Measurements from ENCODE around the gene STK11. TPM values are rescaled to one million over a fixed set of nuclear protein-coding genes. Genes with fewer than 3 reads are reported as not detected.

STK11 gene
- polyA plus RNA-seq, 4 donors = 57.7 to 86.2 (median 66.4) TPM

GRCh38 chr19:1161716-1162115 is 43.9 kb upstream of the STK11 start:
- H3K4me1 ChIP-seq (ENCODE audit: control insufficient read depth in 3 of 3, insufficient read depth in 2 of 3, low read depth in 1 of 3, low read length in 2 of 3) = no peaks in the 10 kb centered on the region
- peak; percentile 29 to 49 for DNase-seq
- no peak for FAIRE-seq
- H3K36me3 ChIP-seq (ENCODE audit: control insufficient read depth in 3 of 3, insufficient read depth in 2 of 3, low read depth in 1 of 3, low read length in 3 of 3) = peaks cover 2 to 59% (median 2%) of the 10 kb centered on the region in 3 donors
- no peak overlapping the region for H3K27ac ChIP-seq (ENCODE audit: low read depth in 1 of 3, low read length in 2 of 3)
- H3K4me3 ChIP-seq (ENCODE audit: low read depth in 1 of 3, low read length in 3 of 3) = no peak overlapping the region
- H3K9me3 ChIP-seq (ENCODE audit: control insufficient read depth in 2 of 2, insufficient read depth in 1 of 2, low read depth in 1 of 2, low read length in 1 of 2) = peaks cover 0 to 3% of the 10 kb centered on the region in 2 donors
- no peaks in the 10 kb centered on the region for H3K27me3 ChIP-seq (ENCODE audit: control insufficient read depth in 3 of 3, insufficient read depth in 3 of 3, low read length in 3 of 3)
- WGBS, 3 donors = 34 to 54% (median 44%) methylated on average over 7 to 18 of the region's 18 CpGs

DNA sequence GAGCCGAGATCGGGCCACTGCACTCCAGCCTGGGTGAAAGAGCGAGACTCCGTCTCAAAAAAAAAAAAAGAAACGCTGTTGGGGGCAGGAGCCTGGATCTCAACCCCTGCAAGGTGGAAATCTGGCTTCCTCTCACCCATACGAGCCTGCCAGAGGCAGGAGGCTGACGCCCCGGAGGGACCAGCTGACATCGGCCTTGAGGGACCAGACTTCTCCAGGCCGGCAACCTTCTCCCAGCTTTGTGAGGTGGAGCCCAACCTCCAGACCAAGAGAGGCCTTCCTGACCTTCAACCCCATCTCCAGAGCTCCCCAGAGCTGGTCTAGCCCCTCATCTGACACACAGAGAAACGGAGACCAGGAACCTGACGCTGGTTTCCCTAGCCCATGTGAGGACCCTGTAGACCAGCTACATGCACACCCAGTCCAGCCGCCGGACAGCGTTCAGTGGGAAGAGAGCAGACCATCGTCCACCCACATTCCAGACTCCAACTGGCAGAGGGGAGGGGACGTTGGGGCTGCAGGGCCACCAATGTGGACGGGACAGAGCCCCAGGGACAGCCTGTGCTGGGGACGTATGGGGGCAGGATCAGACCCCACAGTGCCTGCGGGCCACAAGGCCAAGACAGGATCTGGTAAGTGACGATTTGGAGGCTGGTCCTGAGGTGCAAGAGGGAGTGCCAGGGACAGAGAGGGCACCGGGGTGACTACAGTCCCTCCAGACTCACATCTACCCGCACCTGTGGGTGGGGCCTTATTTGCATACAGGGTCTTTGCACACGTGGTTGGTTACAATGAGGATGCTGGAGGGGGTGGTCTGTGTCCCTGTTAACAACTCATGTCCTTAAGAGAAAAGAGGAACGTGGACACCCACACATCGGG is 42.9 kb upstream of the STK11 start:
- no peak overlapping the region for H3K27ac ChIP-seq (ENCODE audit: low read depth in 1 of 3, low read length in 2 of 3)
- H3K4me1 ChIP-seq (ENCODE audit: control insufficient read depth in 3 of 3, insufficient read depth in 2 of 3, low read depth in 1 of 3, low read length in 2 of 3) = no peaks in the 10 kb centered on the region
- peaks cover 2 to 61% (median 6%) of the 10 kb centered on the region in 3 donors for H3K36me3 ChIP-seq (ENCODE audit: control insufficient read depth in 3 of 3, insufficient read depth in 2 of 3, low read depth in 1 of 3, low read length in 3 of 3)
- H3K4me3 ChIP-seq (ENCODE audit: low read depth in 1 of 3, low read length in 3 of 3) = no peak overlapping the region
- 81 to 85% (median 84%) methylated on average over 21 to 26 of the region's 26 CpGs for WGBS, 3 donors
- peaks cover 0 to 5% of the 10 kb centered on the region in 2 donors for H3K9me3 ChIP-seq (ENCODE audit: control insufficient read depth in 2 of 2, insufficient read depth in 1 of 2, low read depth in 1 of 2, low read length in 1 of 2)
- DNase-seq = no peak
- no peak for FAIRE-seq
- no peaks in the 10 kb centered on the region for H3K27me3 ChIP-seq (ENCODE audit: control insufficient read depth in 3 of 3, insufficient read depth in 3 of 3, low read length in 3 of 3)

- no peaks in the 10 kb centered on the region for H3K27me3 ChIP-seq (ENCODE audit: control insufficient read depth in 3 of 3, insufficient read depth in 3 of 3, low read length in 3 of 3)
- H3K4me1 ChIP-seq (ENCODE audit: control insufficient read depth in 3 of 3, insufficient read depth in 2 of 3, low read depth in 1 of 3, low read length in 2 of 3) = no peaks in the 10 kb centered on the region
- peaks cover 2 to 61% (median 4%) of the 10 kb centered on the region in 3 donors for H3K36me3 ChIP-seq (ENCODE audit: control insufficient read depth in 3 of 3, insufficient read depth in 2 of 3, low read depth in 1 of 3, low read length in 3 of 3)
- WGBS, 3 donors = 90 to 95% (median 95%) methylated on average over 41 of the region's 41 CpGs
- no peak overlapping the region for H3K4me3 ChIP-seq (ENCODE audit: low read depth in 1 of 3, low read length in 3 of 3)
- H3K27ac ChIP-seq (ENCODE audit: low read depth in 1 of 3, low read length in 2 of 3) = no peak overlapping the region
- peaks cover 0 to 5% of the 10 kb centered on the region in 2 donors for H3K9me3 ChIP-seq (ENCODE audit: control insufficient read depth in 2 of 2, insufficient read depth in 1 of 2, low read depth in 1 of 2, low read length in 1 of 2)
- DNase-seq (no peak), FAIRE-seq (no peak)
These were observed 42.2 kb upstream of the STK11 start for GRCh38 chr19:1163283-1163933.

- no peak overlapping the region for H3K27ac ChIP-seq (ENCODE audit: low read depth in 1 of 3, low read length in 2 of 3)
- WGBS, 3 donors = 60 to 88% (median 79%) methylated on average over 12 to 20 of the region's 20 CpGs
- peaks cover 0 to 3% (median 0%) of the 10 kb centered on the region in 3 donors for H3K4me1 ChIP-seq (ENCODE audit: control insufficient read depth in 3 of 3, insufficient read depth in 2 of 3, low read depth in 1 of 3, low read length in 2 of 3)
- no peak for FAIRE-seq
- H3K27me3 ChIP-seq (ENCODE audit: control insufficient read depth in 3 of 3, insufficient read depth in 3 of 3, low read length in 3 of 3) = no peaks in the 10 kb centered on the region
- no peak for DNase-seq
- no peak overlapping the region for H3K4me3 ChIP-seq (ENCODE audit: low read depth in 1 of 3, low read length in 3 of 3)
- peaks cover 2 to 62% (median 4%) of the 10 kb centered on the region in 3 donors for H3K36me3 ChIP-seq (ENCODE audit: control insufficient read depth in 3 of 3, insufficient read depth in 2 of 3, low read depth in 1 of 3, low read length in 3 of 3)
- H3K9me3 ChIP-seq (ENCODE audit: control insufficient read depth in 2 of 2, insufficient read depth in 1 of 2, low read depth in 1 of 2, low read length in 1 of 2) = peaks cover 0 to 5% of the 10 kb centered on the region in 2 donors
These were observed 41.5 kb upstream of the STK11 start for GRCh38 chr19:1163934-1164683.

- no peak for DNase-seq
- Histone ChIP-seq H3K27me3 (ENCODE audit: control insufficient read depth in 3 of 3, insufficient read depth in 3 of 3, low read length in 3 of 3) (no peaks in the 10 kb centered on the region), H3K36me3 (ENCODE audit: control insufficient read depth in 3 of 3, insufficient read depth in 2 of 3, low read depth in 1 of 3, low read length in 3 of 3) (peaks cover 2 to 69% (median 4%) of the 10 kb centered on the region in 3 donors), H3K4me1 (ENCODE audit: control insufficient read depth in 3 of 3, insufficient read depth in 2 of 3, low read depth in 1 of 3, low read length in 2 of 3) (peaks cover 0 to 8% (median 0%) of the 10 kb centered on the region in 3 donors), H3K9me3 (ENCODE audit: control insufficient read depth in 2 of 2, insufficient read depth in 1 of 2, low read depth in 1 of 2, low read length in 1 of 2) (peaks cover 0 to 5% of the 10 kb centered on the region in 2 donors), H3K4me3 (ENCODE audit: low read depth in 1 of 3, low read length in 3 of 3) (no peak overlapping the region), H3K27ac (ENCODE audit: low read depth in 1 of 3, low read length in 2 of 3) (no peak overlapping the region)
- no peak for FAIRE-seq
- WGBS, 3 donors = 80 to 92% (median 90%) methylated on average over 20 to 21 of the region's 21 CpGs
These were observed 40.7 kb upstream of the STK11 start for GRCh38 chr19:1164684-1165531.

DNA sequence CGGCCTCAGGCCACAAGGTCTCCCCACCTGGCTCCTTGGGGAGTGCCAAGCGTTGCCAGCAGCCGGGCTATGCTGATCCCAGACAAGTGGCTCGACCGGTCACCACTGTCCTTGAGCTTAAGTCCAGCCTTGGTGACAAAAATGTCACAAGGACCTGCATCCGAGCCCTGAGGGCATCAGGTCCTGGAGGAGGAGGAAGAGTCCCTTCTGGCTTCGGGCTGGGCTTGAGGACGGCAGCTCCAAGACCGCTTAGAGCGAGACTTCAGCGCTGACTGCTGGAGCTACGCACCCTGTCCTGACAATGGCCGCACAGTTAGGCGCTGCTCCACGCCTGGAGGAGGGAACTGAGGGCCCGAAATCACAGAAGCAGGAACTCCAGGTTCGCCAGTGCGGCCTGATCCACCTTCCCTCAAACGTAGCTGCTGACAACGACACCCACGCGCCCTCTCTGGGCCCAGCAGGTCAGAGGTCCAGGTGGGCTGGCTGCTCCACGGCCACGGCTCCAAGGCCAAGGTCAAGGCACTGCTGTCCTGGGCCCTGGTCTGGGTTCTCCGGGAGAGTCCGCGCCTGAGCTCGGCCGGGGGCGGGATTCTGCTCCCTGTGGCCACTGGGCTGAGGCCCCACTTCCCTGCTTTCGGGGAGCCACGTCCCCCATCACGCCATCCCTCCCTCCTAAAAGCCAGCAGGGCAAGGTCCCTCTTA is 38.6 kb upstream of the STK11 start:
- Histone ChIP-seq H3K27me3 (ENCODE audit: control insufficient read depth in 3 of 3, insufficient read depth in 3 of 3, low read length in 3 of 3) (no peaks in the 10 kb centered on the region), H3K9me3 (ENCODE audit: control insufficient read depth in 2 of 2, insufficient read depth in 1 of 2, low read depth in 1 of 2, low read length in 1 of 2) (peaks cover 0 to 5% of the 10 kb centered on the region in 2 donors), H3K4me1 (ENCODE audit: control insufficient read depth in 3 of 3, insufficient read depth in 2 of 3, low read depth in 1 of 3, low read length in 2 of 3) (peaks cover 0 to 17% (median 2%) of the 10 kb centered on the region in 3 donors), H3K4me3 (ENCODE audit: low read depth in 1 of 3, low read length in 3 of 3) (no peak overlapping the region), H3K27ac (ENCODE audit: low read depth in 1 of 3, low read length in 2 of 3) (no peak overlapping the region), H3K36me3 (ENCODE audit: control insufficient read depth in 3 of 3, insufficient read depth in 2 of 3, low read depth in 1 of 3, low read length in 3 of 3) (peaks cover 2 to 73% (median 4%) of the 10 kb centered on the region in 3 donors)
- FAIRE-seq = no peak
- 92 to 94% (median 93%) methylated on average over 33 of the region's 33 CpGs for WGBS, 3 donors
- no peak for DNase-seq

DNA sequence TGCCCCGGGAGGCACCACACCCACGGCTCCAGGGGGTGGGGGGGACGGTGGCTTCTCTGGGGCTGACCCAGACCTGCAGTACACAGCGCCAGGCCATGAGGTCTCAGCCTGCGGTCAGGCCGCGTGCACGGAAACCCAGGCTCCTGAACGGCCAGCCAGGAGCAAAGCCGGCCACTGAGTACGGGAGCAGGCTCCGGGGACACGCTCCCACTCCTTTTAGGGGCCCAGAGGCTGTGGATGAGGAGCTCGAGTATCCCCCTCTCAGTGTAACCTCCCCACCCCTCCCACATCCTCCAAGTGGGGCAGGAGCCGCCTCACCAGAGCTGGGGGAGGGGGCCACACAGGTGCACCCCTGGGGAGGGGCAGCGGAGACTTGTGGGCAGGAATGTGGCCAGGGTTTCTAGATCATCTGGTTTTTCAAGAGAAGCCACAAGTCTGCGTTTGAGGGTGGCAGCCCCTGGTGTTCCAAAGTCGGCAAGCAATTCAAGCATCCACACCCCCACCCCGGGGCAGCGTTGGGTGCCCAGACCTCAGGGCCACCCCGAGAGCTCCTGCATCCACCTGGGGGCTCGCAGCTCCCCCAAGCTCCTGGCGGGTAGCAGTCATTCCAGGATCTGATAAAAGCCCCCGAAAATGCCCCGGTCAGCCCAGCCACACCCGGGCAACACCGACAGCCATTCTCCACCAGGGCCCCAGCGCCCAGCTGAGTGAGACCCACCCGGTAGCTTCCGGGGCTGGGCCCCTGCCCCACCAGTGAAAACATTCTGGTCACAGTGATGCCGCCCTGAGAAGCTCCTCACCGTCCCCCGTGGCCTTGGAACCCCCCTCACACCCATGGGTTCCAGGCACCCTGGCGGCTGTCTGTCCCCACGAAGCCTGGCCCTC is 37.6 kb upstream of the STK11 start:
- Histone ChIP-seq H3K9me3 (ENCODE audit: control insufficient read depth in 2 of 2, insufficient read depth in 1 of 2, low read depth in 1 of 2, low read length in 1 of 2) (peaks cover 0 to 5% of the 10 kb centered on the region in 2 donors), H3K36me3 (ENCODE audit: control insufficient read depth in 3 of 3, insufficient read depth in 2 of 3, low read depth in 1 of 3, low read length in 3 of 3) (peaks cover 2 to 71% (median 4%) of the 10 kb centered on the region in 3 donors), H3K4me1 (ENCODE audit: control insufficient read depth in 3 of 3, insufficient read depth in 2 of 3, low read depth in 1 of 3, low read length in 2 of 3) (peaks cover 0 to 26% (median 2%) of the 10 kb centered on the region in 3 donors), H3K27me3 (ENCODE audit: control insufficient read depth in 3 of 3, insufficient read depth in 3 of 3, low read length in 3 of 3) (no peaks in the 10 kb centered on the region), H3K4me3 (ENCODE audit: low read depth in 1 of 3, low read length in 3 of 3) (no peak overlapping the region), H3K27ac (ENCODE audit: low read depth in 1 of 3, low read length in 2 of 3) (peak overlapping the region in 1 of 3 donors; percentile 77)
- DNase-seq (no peak), FAIRE-seq (no peak)
- 86 to 87% (median 86%) methylated on average over 34 to 35 of the region's 35 CpGs for WGBS, 3 donors
